HepG2 (cell line): ENCODE measurements around the gene ETF1. TPM values are rescaled to one million over a fixed set of nuclear protein-coding genes. Genes with fewer than 3 reads are reported as not detected.

Source experiments
- ATAC-seq: fragments of 200-7000 bp; cut with Tn5 transposase; 3 replicates; pipeline ENCODE4 v1.9.1; 2020; ENCODE audit warnings: mild to moderate bottlenecking, moderate library complexity
- BruUV-seq: library from RNA; stranded (reverse); fragments of 400-500 nt; replicated peaks from 2 replicates; lab custom pipeline; 2021; lab: Mats Ljungman, UMichigan
- CTCF ChIA-PET: fragments of 300-600 bp; formaldehyde crosslinking; extraction: SDS; loops from one replicate; lab custom pipeline; 2021; ENCODE audit warnings: low total read pairs, inconsistent platforms, low intra/inter-chr PET ratio; lab: Yijun Ruan, JAX
- POLR2A ChIA-PET: fragments of 350-600 bp; sonication (Branson Sonifier 250); formaldehyde crosslinking; loops from one replicate; lab custom pipeline; 2020; ENCODE audit warnings: antibody characterized with exemption, inconsistent platforms; lab: Yijun Ruan, JAX
- DNase-seq: peaks from one replicate; pipeline ENCODE4 v3.0.0-alpha.2; 2015; ENCODE audit warnings: low spot score
- FAIRE-seq: peaks from 3 replicates; lab custom pipeline; 2011; peaks lifted over from hg19 to GRCh38; lab: Jason Lieb, UNC
- H2AFZ ChIP-seq: one replicate; pipeline ENCODE4 v1.6.1; 2011; ENCODE audit warnings: low read length, inconsistent platforms
- H3K27ac ChIP-seq: fragments of 300-600 bp; 3 replicates; pipeline ENCODE4 v1.8.0; 2011; ENCODE audit warnings: mixed run types, mild to moderate bottlenecking, mixed read lengths, low read length, inconsistent platforms; ENCODE audit not compliant: insufficient read depth; ENCODE audit errors: extremely low read length
- H3K27me3 ChIP-seq, 2 experiments: fragments of 200-600 bp in 1 of 2; 2 replicates in 1 of 2; 3 replicates in 1 of 2; pipeline versions ENCODE4 v1.6.0 to v1.8.0; 2011; ENCODE audit warnings: low read length in 2 of 2, mild to moderate bottlenecking in 2 of 2, moderate library complexity in 2 of 2, inconsistent platforms in 1 of 2; ENCODE audit not compliant: insufficient read depth in 2 of 2, control insufficient read depth in 1 of 2
- H3K36me3 ChIP-seq, 2 experiments: fragments of 200-600 bp in 1 of 2; replicated peaks in 1 of 2; 2 replicates in 1 of 2; 3 replicates in 1 of 2; pipeline versions ENCODE4 v1.5.1 to v1.8.0; 2011; ENCODE audit warnings: low read length in 2 of 2, inconsistent platforms in 1 of 2; ENCODE audit not compliant: insufficient read depth in 2 of 2, control insufficient read depth in 1 of 2
- H3K4me1 ChIP-seq: 2 replicates; pipeline ENCODE4 v1.5.1; 2012; ENCODE audit warnings: low read length, inconsistent platforms; ENCODE audit not compliant: insufficient read depth
- H3K4me2 ChIP-seq: 2 replicates; pipeline ENCODE4 v1.6.0; 2011; ENCODE audit warnings: low read depth, low read length, inconsistent platforms
- H3K4me3 ChIP-seq, 3 experiments: fragments of 200-600 bp in 1 of 3; sonication (generic), shearing (Covaris generic) in 1 of 3; replicated peaks in 1 of 3; 2 replicates each; pipeline ENCODE4 v1.5.1; 2011 to 2016; ENCODE audit warnings: low read length in 3 of 3, inconsistent platforms in 2 of 3, low read depth in 2 of 3, mild to moderate bottlenecking in 2 of 3, control low read depth in 1 of 3, mixed read lengths in 1 of 3; ENCODE audit not compliant: insufficient read depth in 1 of 3
- H3K79me2 ChIP-seq: one replicate; pipeline ENCODE4 v1.6.1; 2011; ENCODE audit warnings: low read length, inconsistent platforms; ENCODE audit not compliant: insufficient read depth
- H3K9ac ChIP-seq: 2 replicates; pipeline ENCODE4 v1.6.0; 2011; ENCODE audit warnings: mild to moderate bottlenecking, low read depth, low read length, inconsistent platforms; ENCODE audit not compliant: insufficient read depth
- H3K9me3 ChIP-seq: 2 replicates; pipeline ENCODE4 v1.5.1; 2012; ENCODE audit warnings: mild to moderate bottlenecking, low read length
- H4K20me1 ChIP-seq: 2 replicates; pipeline ENCODE4 v1.6.0; 2011; ENCODE audit warnings: inconsistent platforms, mild to moderate bottlenecking, low read length, moderate library complexity; ENCODE audit not compliant: insufficient read depth
- AGO2 ChIP-seq: fragments of 200-400 bp; formaldehyde crosslinking; optimal IDR thresholded peaks from 2 replicates; pipeline ENCODE3; 2017; ENCODE audit warnings: mild to moderate bottlenecking, low read depth, low read length, moderate library complexity
- AKNA ChIP-seq: sonication (generic); formaldehyde crosslinking; IDR thresholded peaks from 2 replicates; pipeline ENCODE4 v1.4.0; 2020; ENCODE audit warnings: missing genetic modification reagents, borderline replicate concordance
- CTCF ChIP-seq: sonication (generic); formaldehyde crosslinking; IDR thresholded peaks from 2 replicates; pipeline ENCODE4 v1.5.0; 2020; ENCODE audit warnings: mild to moderate bottlenecking, missing genetic modification reagents, moderate library complexity
- POLR2AphosphoS2 ChIP-seq: IDR thresholded peaks from 2 replicates; pipeline ENCODE4 v1.6.1; 2011; ENCODE audit warnings: low read depth, low read length, improper control_type of control experiment
- SP4 ChIP-seq: sonication (generic); formaldehyde crosslinking; IDR thresholded peaks from 2 replicates; pipeline ENCODE4 v1.8.1; 2023; ENCODE audit warnings: mild to moderate bottlenecking, missing genetic modification reagents
- ZBTB34 ChIP-seq: sonication (generic); formaldehyde crosslinking; IDR thresholded peaks from 2 replicates; pipeline ENCODE4 v1.8.0; 2022; ENCODE audit warnings: mild to moderate bottlenecking, missing genetic modification reagents
- ZNF543 ChIP-seq: sonication (generic); formaldehyde crosslinking; IDR thresholded peaks from 2 replicates; pipeline ENCODE4 v1.4.0; 2020; ENCODE audit warnings: mild to moderate bottlenecking, missing genetic modification reagents
- ZNF784 ChIP-seq: sonication (generic); formaldehyde crosslinking; IDR thresholded peaks from 2 replicates; pipeline ENCODE4 v1.5.1; 2020; ENCODE audit warnings: missing genetic modification reagents, mild to moderate bottlenecking, borderline replicate concordance
- WGBS: methylation state at CpG from one replicate; pipeline ENCODE4 v1.1.6; 2017; ENCODE audit warnings: low lambda C conversion rate; 5-methylcytosine and 5-hydroxymethylcytosine counted together
- in situ Hi-C: cut with HindIII; loops from 2 replicates; pipeline ENCODE4 v1.10.0; 2017; ENCODE audit warnings: low pct_unique_long_range_greater_than_20kb; ENCODE audit not compliant: extremely low pct_ligation_motif_present
- intact Hi-C: fragments of 100-400 bp; cut with micrococcal nuclease; formaldehyde crosslinking; loops from one replicate; pipeline ENCODE4 v1.10.0; 2022; ENCODE audit not compliant: unreplicated experiment
- polyA plus RNA-seq, 8 experiments: library from polyadenylated mRNA; depleted of rRNA in 3 of 8; stranded (reverse) in 7 of 8; unstranded in 1 of 8; fragments of >200 nt; fragmentation: Illumina TruSeq in 4 of 8; extraction: Trizol in 4 of 8; gene quantifications; 2 replicates each; pipeline versions ENCODE4 v1.2.1 to v1.2.3, GENCODE V29; 2011 to 2016; ENCODE audit warnings: low read depth in 4 of 8, missing spikeins in 1 of 8, mixed read lengths in 1 of 8; ENCODE audit not compliant: insufficient read depth in 1 of 8
- total RNA-seq, 5 experiments: library from RNA; depleted of rRNA; stranded (reverse); fragments of >200 nt; fragmentation: Illumina TruSeq; extraction: Trizol; gene quantifications; 2 replicates each; pipeline ENCODE4 v1.2.3, GENCODE V29; 2016; ENCODE audit warnings: low read depth in 1 of 5

ETF1 gene
- total and polyA plus RNA-seq, 2 of the 13 experiments (the other 11 are each of a cell fraction or from before 2014, with no cell fraction given), result 52.1 to 184 TPM

- peaks cover 58% of the 10 kb centered on the region for H3K4me1 ChIP-seq
- ATAC-seq (0 out of 3 replicates have a peak, but pooled peaks have one; percentile 21), FAIRE-seq (peak; percentile 71), DNase-seq (no peak)
- no peak overlapping the region for H3K9ac ChIP-seq
- POLR2A ChIA-PET, result interaction anchor here (0.6 to 1.8 kb wide), 2 partner anchors 9 to 16 kb away, joined by 4 to 8 read pairs; partner anchors contain the start of gene ETF1
- WGBS, result 89% methylated on average over 1 of the region's 1 CpG
- in situ Hi-C loops (no loop called here), intact Hi-C loops (no loop called here)
- no peaks in the 10 kb centered on the region for H3K27me3 ChIP-seq
- TF ChIP-seq POLR2AphosphoS2 (no peak), ZNF543 (CRISPR knock-in tag) (no peak), CTCF (CRISPR knock-in tag) (peak; percentile 20; the same call in 1 of the 2 replicates)
- H3K36me3 ChIP-seq, result peaks cover 11 to 32% of the 10 kb centered on the region in 2 experiments
- H3K27ac ChIP-seq, result no peak overlapping the region
- BruUV-seq, result no TSS peak
- H4K20me1 ChIP-seq, result peaks cover 12% of the 10 kb centered on the region
- no peak overlapping the region for H2AFZ ChIP-seq
- H3K79me2 ChIP-seq, result peaks cover 84% of the 10 kb centered on the region
- no peak overlapping the region for H3K4me3 ChIP-seq
- CTCF ChIA-PET, result no interaction called here
- no peak overlapping the region for H3K4me2 ChIP-seq
- H3K9me3 ChIP-seq, result no peaks in the 10 kb centered on the region
Observed at GRCh38 chr5:138527170-138527569, 15.9 kb downstream of the ETF1 start.

- Histone ChIP-seq H3K4me2 (no peak overlapping the region), H3K27ac (no peak overlapping the region), H3K9ac (no peak overlapping the region), H4K20me1 (peaks cover 20% of the 10 kb centered on the region), H3K9me3 (no peaks in the 10 kb centered on the region), H3K79me2 (peaks cover 78% of the 10 kb centered on the region), H3K36me3 (peaks cover 5 to 38% of the 10 kb centered on the region in 2 experiments; a peak in 4 of 5 replicates), H3K4me3 (no peak overlapping the region), H3K27me3 (no peaks in the 10 kb centered on the region), H3K4me1 (peaks cover 53% of the 10 kb centered on the region), H2AFZ (no peak overlapping the region)
- ATAC-seq (no peak), DNase-seq (no peak), FAIRE-seq (no peak)
- no TSS peak for BruUV-seq
- WGBS, result 97% methylated on average over 5 of the region's 5 CpGs
- ChIA-PET CTCF (no interaction called here), POLR2A (interaction anchor here (0.9 kb wide), 1 partner anchor 11 kb away, joined by 3 read pairs; no protein-coding TSS in a partner anchor)
- in situ Hi-C loops, result no loop called here
- intact Hi-C loops, result no loop called here
- TF ChIP-seq ZBTB34 (CRISPR knock-in tag) (no peak), AGO2 (no peak), AKNA (CRISPR knock-in tag) (no peak), ZNF784 (CRISPR knock-in tag) (no peak), SP4 (CRISPR knock-in tag) (no peak)
Observed at GRCh38 chr5:138523406-138523805, 19.6 kb downstream of the ETF1 start.
